HG03097 (cell line): ENCODE data around the gene RASA4.
"Not testable (repeated sequence)": the region's sequence is repeated elsewhere in the genome, so short reads cannot be mapped to it uniquely, and the experiment has no call there.

Experiments used
- ATAC-seq: cut with Tn5 transposase; IDR thresholded peaks from one replicate; pipeline ENCODE4 v1.9.1; 2021; ENCODE audit not compliant: unreplicated experiment, low FRiP score

Gene RASA4

GRCh38 chr7:102545288-102545687, 71.3 kb downstream of the RASA4 start:
- not testable (repeated sequence) for ATAC-seq

GRCh38 chr7:102544372-102544771, 72.2 kb downstream of the RASA4 start:
- ATAC-seq: not testable (repeated sequence)

DNA sequence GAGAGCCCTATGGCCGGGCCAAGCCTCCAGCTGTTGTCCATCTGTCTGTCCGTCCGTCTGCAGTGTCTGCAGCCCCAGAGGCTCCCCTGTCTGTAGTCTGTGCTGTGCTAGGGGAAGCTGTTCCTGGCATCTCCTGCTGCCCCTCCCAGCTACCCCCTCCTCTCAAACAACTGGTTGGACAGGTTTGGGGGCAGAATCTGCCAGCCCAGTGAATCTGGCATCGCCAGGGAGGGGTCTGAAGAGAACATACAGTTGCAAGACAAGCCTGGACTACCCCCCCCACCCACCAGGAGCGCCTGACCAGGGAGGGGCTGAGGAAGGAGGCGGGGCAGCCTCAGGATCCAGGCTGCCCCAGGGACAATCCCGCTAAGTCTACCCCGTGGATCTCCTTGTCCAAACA, 73.0 kb downstream of the RASA4 start, which contains the start of gene UPK3BL2:
Gene UPK3BL2, minus strand, starts transcription at position 101 of the 400 bp plus-strand sequence. Its CDS starts 60 bp downstream, at position 41.
- not testable (repeated sequence) for ATAC-seq

GRCh38 chr7:102542771-102543170, 73.8 kb downstream of the RASA4 start:
- not testable (repeated sequence) for ATAC-seq

GRCh38 chr7:102542083-102542482, 74.5 kb downstream of the RASA4 start:
- not testable (repeated sequence) for ATAC-seq

- not testable (repeated sequence) for ATAC-seq
Measured at GRCh38 chr7:102540604-102541003, 76.0 kb downstream of the RASA4 start.

DNA sequence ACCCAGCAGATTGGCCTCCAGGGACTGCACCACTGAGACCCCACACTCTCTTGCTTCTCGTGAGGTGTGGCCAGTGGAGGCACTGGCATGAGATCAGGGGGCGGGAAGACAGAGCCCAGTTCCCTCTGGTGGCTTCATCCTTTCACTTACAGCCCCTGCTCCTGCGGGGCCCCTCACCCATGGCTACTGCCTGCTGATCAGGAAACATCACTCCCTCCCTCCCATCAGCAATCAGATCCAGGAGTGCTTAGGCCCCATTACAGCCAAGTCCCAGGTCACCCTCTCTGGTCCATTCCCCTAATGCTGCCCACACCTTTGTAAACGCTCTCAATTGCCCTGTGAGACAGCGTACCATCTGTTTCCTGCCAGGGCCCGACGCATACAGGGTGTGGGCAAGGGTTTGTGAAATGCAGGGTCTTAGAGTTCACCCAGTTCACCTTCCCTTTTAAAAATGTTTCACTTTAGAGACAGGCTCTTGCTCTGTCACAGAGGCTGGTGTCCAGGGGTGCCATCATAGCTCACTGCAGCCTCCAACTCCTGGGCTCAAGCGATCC, 81.4 kb downstream of the RASA4 start:
- not testable (repeated sequence) for ATAC-seq

GRCh38 chr7:102532127-102532526, 84.4 kb downstream of the RASA4 start:
- ATAC-seq: not testable (repeated sequence)

GRCh38 chr7:102531583-102531982, 85.0 kb downstream of the RASA4 start:
- not testable (repeated sequence) for ATAC-seq

DNA sequence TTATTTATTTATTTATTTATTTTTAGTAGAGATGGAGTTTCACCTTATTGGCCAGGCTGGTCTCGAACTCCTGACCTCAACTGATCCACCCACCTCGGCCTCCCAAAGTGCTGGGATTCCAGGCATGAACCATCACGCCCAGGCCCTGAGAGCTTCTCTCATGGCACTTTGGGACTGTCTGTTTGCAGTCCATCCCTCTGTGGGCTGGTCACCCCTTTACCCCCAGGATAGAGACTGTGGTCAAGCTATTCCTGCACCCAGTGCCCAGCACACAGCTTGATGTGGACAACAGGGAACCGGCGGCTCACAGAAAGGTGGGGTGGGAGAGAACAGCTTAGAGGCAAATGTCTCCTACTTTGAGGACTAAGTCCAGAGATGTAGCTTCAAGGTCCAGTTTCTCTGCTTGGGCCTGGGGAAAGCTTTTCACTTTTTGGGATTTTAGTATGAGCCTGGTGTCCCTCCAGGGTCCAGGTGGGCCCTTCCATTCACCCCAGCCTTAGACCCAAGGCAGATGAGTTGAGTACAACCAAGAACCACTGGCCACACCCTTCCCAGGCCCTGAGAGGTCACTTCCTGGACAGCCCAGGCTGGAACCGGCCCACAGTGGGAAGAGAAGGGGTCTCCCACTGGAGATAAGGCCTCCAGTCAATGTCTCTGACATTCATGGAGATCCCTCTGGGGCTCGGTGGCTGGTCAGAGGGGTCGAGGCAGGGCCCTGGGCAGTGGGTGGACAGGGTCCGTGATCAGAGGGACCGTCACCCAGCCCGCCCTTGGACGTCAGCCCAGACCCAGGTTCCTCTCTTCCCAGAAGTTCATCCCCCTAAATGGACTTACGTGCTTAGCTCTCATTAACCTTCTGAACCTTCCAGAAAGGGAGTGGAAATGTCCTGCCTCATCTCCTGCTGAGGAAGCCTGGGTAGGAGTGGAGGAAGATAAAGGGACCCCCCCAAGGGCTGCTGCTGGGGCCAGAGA, 88.4 kb downstream of the RASA4 start:
- not testable (repeated sequence) for ATAC-seq

- not testable (repeated sequence) for ATAC-seq
Measured at GRCh38 chr7:102527182-102527581, 89.4 kb downstream of the RASA4 start.

DNA sequence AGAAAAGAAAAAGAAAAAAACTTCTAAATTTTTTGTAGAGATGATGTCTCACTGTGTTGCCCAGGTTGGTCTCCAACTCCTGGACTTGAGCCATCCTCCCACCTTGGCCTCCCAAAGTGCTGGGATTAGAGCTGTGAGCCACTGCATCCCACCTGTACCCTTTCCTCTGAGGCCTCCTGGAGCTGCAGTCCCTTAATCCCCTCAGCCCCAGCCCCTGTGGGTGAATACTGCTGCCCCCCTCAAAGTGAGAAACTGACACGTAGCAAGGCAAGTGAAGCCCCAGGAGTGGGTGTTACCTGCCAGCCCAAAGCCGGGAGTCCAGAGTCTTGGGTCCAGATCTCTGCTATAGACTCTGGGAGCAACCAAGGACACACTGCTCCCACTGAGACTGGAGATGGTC, 91.8 kb downstream of the RASA4 start:
- not testable (repeated sequence) for ATAC-seq
